ENCODE data around the gene SHISA3. TPM values are rescaled to one million over a fixed set of nuclear protein-coding genes. Genes with fewer than 3 reads are reported as not detected.

The SHISA3 gene
- total and polyA plus RNA-seq, 2 of the 13 experiments (the other 11 are each of a cell fraction or from before 2014, with no cell fraction given), result not detected

DNA sequence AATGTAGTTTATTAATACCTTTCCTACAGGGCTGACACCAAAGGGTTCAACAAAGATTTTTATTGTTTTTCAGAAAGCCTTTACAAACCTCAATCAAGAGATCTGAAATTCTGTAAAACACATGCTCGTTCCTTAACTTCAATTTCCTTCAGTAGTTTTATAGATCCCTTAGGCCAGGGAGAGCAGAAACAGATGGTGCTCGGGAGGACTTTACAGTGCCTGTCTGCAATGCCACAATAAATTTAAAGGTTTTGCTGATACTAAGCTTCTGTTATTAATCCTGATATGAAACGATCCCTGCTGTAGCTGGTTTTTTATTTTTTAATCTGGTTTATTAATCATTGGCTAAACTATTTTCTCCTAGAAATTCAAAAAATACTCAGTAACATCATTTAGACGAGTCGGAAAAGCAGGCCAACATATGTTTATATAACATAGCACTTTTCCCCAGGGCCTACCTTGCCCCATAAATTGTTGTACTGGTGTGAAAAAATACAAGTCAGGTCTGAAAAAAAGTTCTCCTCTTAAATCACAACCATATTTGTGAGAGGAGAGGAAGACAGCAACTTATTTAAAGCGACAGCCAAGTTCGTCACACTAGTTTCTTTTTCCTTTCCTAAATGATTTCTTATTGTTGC lies 39.8 kb downstream of the SHISA3 start:
- intact Hi-C loops (cut with micrococcal nuclease; ENCODE audit: unreplicated experiment) (no loop called here), in situ Hi-C loops (cut with HindIII; ENCODE audit: extremely low pct_ligation_motif_present, low pct_unique_long_range_greater_than_20kb) (no loop called here)
- CTCF ChIA-PET (ENCODE audit: low intra/inter-chr PET ratio, low total read pairs), result no interaction called here
- BruUV-seq (replicated peaks), result no TSS peak
- no peak overlapping the region for H3K9ac ChIP-seq (ENCODE audit: insufficient read depth, low read depth, low read length)
- H3K27ac ChIP-seq (ENCODE audit: extremely low read length, insufficient read depth, low read length), result no peak overlapping the region
- POLR2A ChIA-PET, result no interaction called here
- 71% methylated on average over 7 of the region's 7 CpGs for WGBS (ENCODE audit: low lambda C conversion rate)
- H2AFZ ChIP-seq (ENCODE audit: low read length), result no peak overlapping the region
- DNase-seq (ENCODE audit: low spot score), result no peak
- no peaks in the 10 kb centered on the region for H3K9me3 ChIP-seq (ENCODE audit: low read length)
- H3K79me2 ChIP-seq (ENCODE audit: insufficient read depth, low read length), result no peaks in the 10 kb centered on the region
- H4K20me1 ChIP-seq (ENCODE audit: insufficient read depth, low read length), result no peaks in the 10 kb centered on the region
- H3K36me3 ChIP-seq (replicated peaks in 1 of 2; ENCODE audit: control insufficient read depth in 1 of 2, insufficient read depth in 2 of 2, low read length in 2 of 2), result no peaks in the 10 kb centered on the region
- no peaks in the 10 kb centered on the region for H3K4me1 ChIP-seq (ENCODE audit: insufficient read depth, low read length)
- no peak for ATAC-seq
- H3K4me3 ChIP-seq (replicated peaks in 1 of 3; ENCODE audit: insufficient read depth in 1 of 3, low read depth in 2 of 3, low read length in 3 of 3), result no peak overlapping the region
- FAIRE-seq, result no peak
- H3K27me3 ChIP-seq (ENCODE audit: control insufficient read depth in 1 of 2, insufficient read depth in 2 of 2, low read length in 2 of 2), result no peaks in the 10 kb centered on the region
- H3K4me2 ChIP-seq (ENCODE audit: low read depth, low read length), result no peak overlapping the region
- TF ChIP-seq EEA1 (CRISPR knock-in tag; IDR thresholded peaks at IDR 0.05; ENCODE audit: borderline replicate concordance) (no peak), ZNF276 (CRISPR knock-in tag; IDR thresholded peaks at IDR 0.05; ENCODE audit: low read depth) (no peak), ATF5 (CRISPR knock-in tag; IDR thresholded peaks at IDR 0.05; ENCODE audit: low read depth) (no peak), ZNF674 (CRISPR knock-in tag; IDR thresholded peaks at IDR 0.05; ENCODE audit: low read depth) (no peak), ZNF510 (CRISPR knock-in tag; IDR thresholded peaks at IDR 0.05; ENCODE audit: low read depth) (no peak), CBX2 (IDR thresholded peaks at IDR 0.05; ENCODE audit: low read depth, low read length) (no peak), CBX2 (CRISPR knock-in tag; IDR thresholded peaks at IDR 0.05; ENCODE audit: low read depth) (no peak), CEBPG (CRISPR knock-in tag; IDR thresholded peaks at IDR 0.05) (no peak), KAT2B (IDR thresholded peaks at IDR 0.05; ENCODE audit: borderline replicate concordance, low read depth, low read length) (no peak), ZNF660 (CRISPR knock-in tag; IDR thresholded peaks at IDR 0.05; ENCODE audit: borderline replicate concordance, low read depth) (no peak), RBFOX2 (IDR thresholded peaks at IDR 0.05; ENCODE audit: low read depth, low read length) (no peak), HDAC6 (IDR thresholded peaks at IDR 0.05; ENCODE audit: low read depth, low read length) (no peak), ZNF788 (CRISPR knock-in tag; IDR thresholded peaks at IDR 0.05; ENCODE audit: borderline replicate concordance) (no peak), NR2F2 (IDR thresholded peaks at IDR 0.05; ENCODE audit: borderline replicate concordance, low read depth) (no peak), CHD4 (IDR thresholded peaks at IDR 0.05; ENCODE audit: borderline replicate concordance, low read length) (no peak)
- TF ChIP-seq, protein P1, sequence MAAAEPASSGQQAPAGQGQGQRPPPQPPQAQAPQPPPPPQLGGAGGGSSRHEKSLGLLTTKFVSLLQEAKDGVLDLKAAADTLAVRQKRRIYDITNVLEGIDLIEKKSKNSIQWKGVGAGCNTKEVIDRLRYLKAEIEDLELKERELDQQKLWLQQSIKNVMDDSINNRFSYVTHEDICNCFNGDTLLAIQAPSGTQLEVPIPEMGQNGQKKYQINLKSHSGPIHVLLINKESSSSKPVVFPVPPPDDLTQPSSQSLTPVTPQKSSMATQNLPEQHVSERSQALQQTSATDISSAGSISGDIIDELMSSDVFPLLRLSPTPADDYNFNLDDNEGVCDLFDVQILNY (CRISPR knock-in tag; conservative IDR thresholded peaks at IDR 0.05), result no peak
- TF ChIP-seq, protein P2, sequence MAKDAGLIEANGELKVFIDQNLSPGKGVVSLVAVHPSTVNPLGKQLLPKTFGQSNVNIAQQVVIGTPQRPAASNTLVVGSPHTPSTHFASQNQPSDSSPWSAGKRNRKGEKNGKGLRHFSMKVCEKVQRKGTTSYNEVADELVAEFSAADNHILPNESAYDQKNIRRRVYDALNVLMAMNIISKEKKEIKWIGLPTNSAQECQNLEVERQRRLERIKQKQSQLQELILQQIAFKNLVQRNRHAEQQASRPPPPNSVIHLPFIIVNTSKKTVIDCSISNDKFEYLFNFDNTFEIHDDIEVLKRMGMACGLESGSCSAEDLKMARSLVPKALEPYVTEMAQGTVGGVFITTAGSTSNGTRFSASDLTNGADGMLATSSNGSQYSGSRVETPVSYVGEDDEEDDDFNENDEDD (CRISPR knock-in tag; IDR thresholded peaks at IDR 0.05; ENCODE audit: borderline replicate concordance), result no peak

Data from HepG2 (cell line).